H1 (cell line): ENCODE results near the gene TP73. TPM values are rescaled to one million over a fixed set of nuclear protein-coding genes. Genes with fewer than 3 reads are reported as not detected.

ENCODE experiments used
- CTCF ChIA-PET: fragments of 300-600 bp; sonication (Branson Sonifier 250); formaldehyde crosslinking; loops from one replicate; lab custom pipeline; 2021; ENCODE audit not compliant: partially characterized antibody; lab: Charles Lee
- POLR2A ChIA-PET: fragments of 300-600 bp; sonication (Branson Sonifier 250); formaldehyde crosslinking; loops from one replicate; lab custom pipeline; 2021; ENCODE audit warnings: inconsistent platforms; ENCODE audit not compliant: partially characterized antibody; lab: Charles Lee
- DNase-seq, 2 experiments: peaks; one replicate each; pipeline versions ENCODE4 v3.0.0 to v3.0.0-alpha.2; 2010 to 2022; ENCODE audit warnings: low spot score in 2 of 2, low read depth in 1 of 2, mixed read lengths in 1 of 2
- FAIRE-seq: peaks from 2 replicates; lab custom pipeline; 2011; peaks lifted over from hg19 to GRCh38; lab: Jason Lieb, UNC
- H2AFZ ChIP-seq: 2 replicates; pipeline ENCODE4 v1.8.1; 2012; ENCODE audit warnings: low read length, inconsistent platforms
- H2AK5ac ChIP-seq: 2 replicates; pipeline ENCODE4 v1.6.1; 2013; ENCODE audit warnings: low read depth, low read length
- H2BK120ac ChIP-seq: replicated peaks from 2 replicates; pipeline ENCODE3; 2013; ENCODE audit warnings: low read depth, low read length, inconsistent platforms
- H2BK12ac ChIP-seq: 2 replicates; pipeline ENCODE4 v1.6.1; 2013; ENCODE audit warnings: low read depth, low read length
- H2BK15ac ChIP-seq: 2 replicates; pipeline ENCODE4 v1.6.1; 2013; ENCODE audit warnings: low read length
- H2BK20ac ChIP-seq: 2 replicates; pipeline ENCODE4 v1.6.1; 2013; ENCODE audit warnings: low read length
- H2BK5ac ChIP-seq: 2 replicates; pipeline ENCODE4 v1.6.1; 2013; ENCODE audit warnings: low read depth, low read length
- H3K14ac ChIP-seq: 2 replicates; pipeline ENCODE4 v1.6.1; 2013; ENCODE audit warnings: inconsistent platforms; ENCODE audit not compliant: insufficient read length
- H3K18ac ChIP-seq: 2 replicates; pipeline ENCODE4 v1.6.1; 2013; ENCODE audit warnings: low read length; ENCODE audit errors: extremely low read depth
- H3K23ac ChIP-seq: 2 replicates; pipeline ENCODE4 v1.6.1; 2013; ENCODE audit warnings: inconsistent platforms; ENCODE audit not compliant: insufficient read length
- H3K23me2 ChIP-seq: 2 replicates; pipeline ENCODE4 v1.6.1; 2013; ENCODE audit warnings: low read depth, low read length
- H3K27ac ChIP-seq: 2 replicates; pipeline ENCODE4 v1.6.1; 2011; ENCODE audit warnings: low read depth, low read length, inconsistent platforms
- H3K27me3 ChIP-seq, 4 experiments: replicated peaks in 1 of 4; 1 replicate in 1 of 4; 2 replicates in 3 of 4; pipeline versions ENCODE4 v1.6.1 to v1.8.1; 2011 to 2013; ENCODE audit warnings: low read length in 3 of 4, mild to moderate bottlenecking in 3 of 4, inconsistent platforms in 2 of 4, mixed read lengths in 2 of 4, moderate library complexity in 1 of 4; ENCODE audit not compliant: control insufficient read depth in 3 of 4, insufficient read depth in 3 of 4; ENCODE audit errors: extremely low read depth in 1 of 4
- H3K36me3 ChIP-seq, 4 experiments: 2 replicates each; pipeline versions ENCODE4 v1.6.1 to v1.8.1; 2011 to 2013; ENCODE audit warnings: mild to moderate bottlenecking in 4 of 4, low read length in 3 of 4, moderate library complexity in 2 of 4, control low read depth in 1 of 4, inconsistent platforms in 1 of 4; ENCODE audit not compliant: insufficient read depth in 4 of 4, control insufficient read depth in 2 of 4
- H3K4ac ChIP-seq: replicated peaks from 2 replicates; pipeline ENCODE3; 2013; ENCODE audit warnings: low read length, low read depth, mixed read lengths, inconsistent platforms; ENCODE audit not compliant: insufficient read length
- H3K4me1 ChIP-seq, 4 experiments: replicated peaks in 1 of 4; 1 replicate in 1 of 4; 2 replicates in 3 of 4; pipeline versions ENCODE4 v1.6.1 to v1.8.1; 2011 to 2013; ENCODE audit warnings: low read length in 3 of 4, inconsistent platforms in 2 of 4, mixed read lengths in 1 of 4; ENCODE audit not compliant: insufficient read depth in 4 of 4, control insufficient read depth in 3 of 4
- H3K4me2 ChIP-seq, 2 experiments: 2 replicates each; pipeline versions ENCODE4 v1.6.1 to v1.8.1; 2011 to 2013; ENCODE audit warnings: low read depth in 2 of 2, low read length in 2 of 2, control low read depth in 1 of 2, inconsistent platforms in 1 of 2, mild to moderate bottlenecking in 1 of 2; ENCODE audit not compliant: insufficient read depth in 1 of 2
- H3K4me3 ChIP-seq, 4 experiments: fragments of 200-600, 300-600 bp in 1 of 4; sonication (generic), shearing (Covaris generic), sonication (Bioruptor Twin) in 1 of 4; 2 replicates each; pipeline versions ENCODE4 v1.5.1 to v1.8.1; 2011 to 2016; ENCODE audit warnings: low read length in 4 of 4, low read depth in 3 of 4, control low read depth in 2 of 4, inconsistent platforms in 2 of 4, mild to moderate bottlenecking in 2 of 4, mixed read lengths in 1 of 4, moderate library complexity in 1 of 4; ENCODE audit not compliant: insufficient read depth in 2 of 4; ENCODE audit errors: extremely low read depth in 1 of 4
- H3K56ac ChIP-seq: replicated peaks from 2 replicates; pipeline ENCODE3; 2013; ENCODE audit warnings: low read depth, mild to moderate bottlenecking, mixed read lengths, low read length, inconsistent platforms; ENCODE audit not compliant: insufficient read length
- H3K79me1 ChIP-seq: 2 replicates; pipeline ENCODE4 v1.6.1; 2013; ENCODE audit warnings: low read depth, low read length, control low read depth
- H3K79me2 ChIP-seq, 2 experiments: 2 replicates each; pipeline versions ENCODE4 v1.6.1 to v1.8.1; 2012 to 2013; ENCODE audit warnings: low read length in 2 of 2, mild to moderate bottlenecking in 2 of 2, inconsistent platforms in 1 of 2; ENCODE audit not compliant: insufficient read depth in 2 of 2, control insufficient read depth in 1 of 2
- H3K9ac ChIP-seq, 4 experiments: replicated peaks in 1 of 4; 1 replicate in 1 of 4; 2 replicates in 3 of 4; pipeline versions ENCODE4 v1.6.1 to v1.8.1; 2011 to 2013; ENCODE audit warnings: low read depth in 3 of 4, low read length in 3 of 4, control low read depth in 2 of 4, mild to moderate bottlenecking in 2 of 4, moderate library complexity in 2 of 4, inconsistent platforms in 1 of 4; ENCODE audit errors: extremely low read depth in 1 of 4
- H3K9me3 ChIP-seq, 2 experiments: 2 replicates each; pipeline versions ENCODE4 v1.6.1 to v1.8.1; 2012 to 2013; ENCODE audit warnings: mild to moderate bottlenecking in 2 of 2, moderate library complexity in 2 of 2, control low read depth in 1 of 2, inconsistent platforms in 1 of 2, low read depth in 1 of 2, low read length in 1 of 2, mixed read lengths in 1 of 2; ENCODE audit not compliant: insufficient read depth in 2 of 2
- H4K20me1 ChIP-seq, 2 experiments: replicated peaks in 1 of 2; 2 replicates each; pipeline versions ENCODE3 to v1.8.1; 2011 to 2013; ENCODE audit warnings: inconsistent platforms in 2 of 2, low read length in 2 of 2, mild to moderate bottlenecking in 1 of 2; ENCODE audit not compliant: insufficient read depth in 2 of 2, control insufficient read depth in 1 of 2
- H4K5ac ChIP-seq: 2 replicates; pipeline ENCODE4 v1.6.1; 2013; ENCODE audit warnings: low read length, low read depth, mixed read lengths, inconsistent platforms; ENCODE audit not compliant: insufficient read length
- H4K8ac ChIP-seq: 2 replicates; pipeline ENCODE4 v1.8.0; 2013; ENCODE audit warnings: mild to moderate bottlenecking, moderate library complexity, low read length, inconsistent platforms; ENCODE audit not compliant: insufficient read depth; ENCODE audit errors: extremely low read depth
- H4K91ac ChIP-seq: replicated peaks from 2 replicates; pipeline ENCODE3; 2013; ENCODE audit warnings: low read length, mixed read lengths, inconsistent platforms; ENCODE audit not compliant: insufficient read length
- BACH1 ChIP-seq: IDR thresholded peaks from 2 replicates; pipeline ENCODE4 v1.6.1; 2012; ENCODE audit warnings: low read length, improper control_type of control experiment
- FOSL1 ChIP-seq: IDR thresholded peaks from 2 replicates; pipeline ENCODE4 v1.6.1; 2011; ENCODE audit warnings: mild to moderate bottlenecking, low read depth, low read length, moderate library complexity; ENCODE audit not compliant: insufficient read depth
- KDM5A ChIP-seq: fragments of 200-600 bp; IDR thresholded peaks from 2 replicates; pipeline ENCODE4 v1.7.1; 2012; ENCODE audit warnings: mild to moderate bottlenecking, low read length, inconsistent platforms, mixed read lengths
- RAD21 ChIP-seq, 2 experiments: IDR thresholded peaks in 1 of 2; conservative IDR thresholded peaks in 1 of 2; 2 replicates each; pipeline ENCODE4 v1.6.1; 2011; ENCODE audit warnings: low read depth in 2 of 2, low read length in 2 of 2, improper control_type of control experiment in 1 of 2, inconsistent platforms in 1 of 2, mild to moderate bottlenecking in 1 of 2, moderate library complexity in 1 of 2
- SRF ChIP-seq: IDR thresholded peaks from 2 replicates; pipeline ENCODE4 v1.6.1; 2011; ENCODE audit warnings: mild to moderate bottlenecking, low read depth, low read length, moderate library complexity
- TAF7 ChIP-seq: optimal IDR thresholded peaks from 2 replicates; pipeline ENCODE3; 2011; ENCODE audit warnings: low read depth, mild to moderate bottlenecking, inconsistent platforms, low read length, moderate library complexity, borderline replicate concordance
- TCF12 ChIP-seq: IDR thresholded peaks from 2 replicates; pipeline ENCODE4 v1.6.1; 2011; ENCODE audit warnings: low read depth, mild to moderate bottlenecking, low read length
- TEAD4 ChIP-seq: IDR thresholded peaks from 2 replicates; pipeline ENCODE4 v1.6.1; 2012; ENCODE audit warnings: low read depth, low read length, inconsistent platforms, mixed read lengths
- WGBS, 2 experiments: shearing (Covaris generic) in 1 of 2; methylation state at CpG; one replicate each; pipeline versions ENCODE4 v1.1.6 to v1.1.7; 2013 to 2015; ENCODE audit warnings: low lambda C conversion rate in 2 of 2, mixed read lengths in 2 of 2, inconsistent platforms in 1 of 2, low coverage in 1 of 2, missing lambda C conversion rate in 1 of 2; ENCODE audit not compliant: insufficient replicate concordance in 2 of 2, insufficient coverage in 1 of 2, insufficient read length in 1 of 2; ENCODE audit errors: extremely low coverage in 1 of 2, missing lambda C conversion rate in 1 of 2; 5-methylcytosine and 5-hydroxymethylcytosine counted together
- polyA plus RNA-seq, 7 experiments: library from polyadenylated mRNA; depleted of rRNA in 3 of 7; stranded (reverse) in 5 of 7; unstranded in 2 of 7; fragments of >200 nt in 5 of 7; fragments of 200-250 nt in 2 of 7; gene quantifications; 1 replicate in 5 of 7; 2 replicates in 1 of 7; 4 replicates in 1 of 7; pipeline versions ENCODE4 v1.2.1 to v1.2.3, GENCODE V29; 2011 to 2013; ENCODE audit warnings: missing spikeins in 2 of 7, mixed read lengths in 2 of 7
- total RNA-seq: library from RNA; stranded (reverse); fragmentation: NEBNext Ultra II Directional; extraction: Animal tissue kit (Norgen Biotek cat#: 25700); gene quantifications from 2 replicates; pipeline ENCODE4 v1.2.1, GENCODE V29; 2021
- TF ChIP-seq, protein P1 (sequence below): IDR thresholded peaks from 2 replicates; pipeline ENCODE4 v1.6.1; 2012; ENCODE audit warnings: inconsistent platforms
- TF ChIP-seq, protein P2 (sequence below): IDR thresholded peaks from 2 replicates; pipeline ENCODE4 v1.6.1; 2012; ENCODE audit warnings: inconsistent platforms

The TP73 gene
- total and polyA plus RNA-seq, 2 of the 8 experiments (the other 6 are each of a cell fraction or from before 2014, with no cell fraction given), result 2.6 to 3.1 TPM

DNA sequence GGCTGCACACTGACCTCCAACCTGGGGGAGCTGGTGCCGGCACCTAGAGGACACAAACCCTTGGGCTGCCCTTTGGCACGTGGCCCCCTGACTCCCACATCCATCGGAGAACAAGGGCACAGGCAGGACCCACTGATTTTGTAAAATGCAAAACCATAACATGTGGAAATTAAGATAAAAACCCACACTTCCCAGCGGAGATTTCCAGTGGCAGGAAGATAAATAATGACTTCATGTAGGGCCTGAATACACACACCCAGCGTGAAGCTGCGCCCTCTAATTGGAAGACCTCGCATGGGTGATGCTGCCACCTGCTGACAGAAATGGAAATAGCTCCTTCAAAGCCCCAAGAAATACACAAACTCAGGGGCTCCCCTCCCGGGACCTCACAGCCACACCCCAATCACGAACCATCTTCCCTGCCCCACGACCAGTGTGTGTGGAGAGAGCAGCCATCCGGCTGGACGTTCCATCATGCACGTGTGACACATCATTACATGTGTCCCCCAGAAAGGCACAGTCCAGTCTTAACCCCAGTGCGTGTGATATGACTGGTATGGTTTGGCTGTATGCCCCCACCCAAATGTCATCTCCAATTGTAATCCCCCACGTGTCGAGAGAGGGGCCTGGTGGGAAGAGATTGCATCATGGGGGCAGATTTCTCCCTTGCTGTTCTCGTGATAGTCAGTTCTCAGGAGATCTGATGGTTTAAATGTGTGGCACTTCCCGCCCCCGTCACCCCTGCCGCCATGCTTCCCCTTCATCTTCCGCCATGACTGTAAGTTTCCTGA, 33.2 kb upstream of the TP73 start:
- Histone ChIP-seq H3K36me3 (no peaks in the 10 kb centered on the region), H3K4ac (no peak overlapping the region), H2AFZ (no peak overlapping the region; the same call in 1 of the 2 replicates), H3K14ac (no peak overlapping the region), H4K20me1 (peaks cover 1 to 2% of the 10 kb centered on the region in 2 experiments), H4K8ac (no peak overlapping the region), H3K9me3 (no peaks in the 10 kb centered on the region), H3K79me2 (no peaks in the 10 kb centered on the region), H3K79me1 (no peaks in the 10 kb centered on the region), H4K5ac (no peak overlapping the region), H3K4me1 (peaks cover 0 to 11% (median 4%) of the 10 kb centered on the region in 4 experiments; a peak in 5 of 7 replicates), H2AK5ac (no peak overlapping the region), H3K27me3 (no peaks in the 10 kb centered on the region; a peak in 1 of 7 replicates), H3K23me2 (peaks cover 5% of the 10 kb centered on the region; the same call in 1 of the 2 replicates), H3K4me2 (no peak overlapping the region), H3K27ac (no peak overlapping the region), H2BK5ac (no peak overlapping the region), H2BK12ac (no peak overlapping the region), H3K9ac (no peak overlapping the region), H3K56ac (no peak overlapping the region), H2BK15ac (no peak overlapping the region), H3K18ac (no peak overlapping the region), H2BK20ac (no peak overlapping the region), H2BK120ac (no peak overlapping the region), H3K23ac (no peak overlapping the region), H3K4me3 (no peak overlapping the region), H4K91ac (no peak overlapping the region)
- WGBS, 2 experiments, result 25% methylated on average over 17 of the region's 21 CpGs; no CpG with 5 or more reads in 1 of the 2 experiments
- FAIRE-seq (peak; percentile 48), DNase-seq (peak in 1 of 2 experiments; percentile 89)
- CTCF ChIA-PET, result interaction anchor here (0.7 to 6.7 kb wide), 60 partner anchors 9 to 1167 kb away, joined by 3 to 148 read pairs (median 6); partner anchors contain the start of gene WRAP73
- POLR2A ChIA-PET, result interaction anchor here (0.8 to 0.9 kb wide), 2 partner anchors 123 to 166 kb away, joined by 3 to 4 read pairs; no protein-coding TSS in a partner anchor
- TF ChIP-seq, protein P1, sequence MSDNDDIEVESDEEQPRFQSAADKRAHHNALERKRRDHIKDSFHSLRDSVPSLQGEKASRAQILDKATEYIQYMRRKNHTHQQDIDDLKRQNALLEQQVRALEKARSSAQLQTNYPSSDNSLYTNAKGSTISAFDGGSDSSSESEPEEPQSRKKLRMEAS, result peak; percentile 39; the same call in 1 of the 2 replicates
- no peak for TF ChIP-seq FOSL1
- TF ChIP-seq TCF12, result no peak
- 0 out of 2 replicates have a peak, but pooled peaks have one; percentile 29 for TF ChIP-seq TEAD4
- no peak for TF ChIP-seq BACH1
- TF ChIP-seq RAD21 (IDR thresholded peaks at IDR 0.05 in 1 of 2, conservative IDR thresholded peaks at IDR 0.05 in 1 of 2; ENCODE audit: low read depth in 2 of 2, low read length in 2 of 2), result peak; percentile 63 to 75
- TF ChIP-seq, protein P2, sequence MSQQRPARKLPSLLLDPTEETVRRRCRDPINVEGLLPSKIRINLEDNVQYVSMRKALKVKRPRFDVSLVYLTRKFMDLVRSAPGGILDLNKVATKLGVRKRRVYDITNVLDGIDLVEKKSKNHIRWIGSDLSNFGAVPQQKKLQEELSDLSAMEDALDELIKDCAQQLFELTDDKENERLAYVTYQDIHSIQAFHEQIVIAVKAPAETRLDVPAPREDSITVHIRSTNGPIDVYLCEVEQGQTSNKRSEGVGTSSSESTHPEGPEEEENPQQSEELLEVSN, result 0 out of 2 replicates have a peak, but pooled peaks have one; percentile 18
- no peak for TF ChIP-seq TAF7
- TF ChIP-seq SRF, result no peak
- no peak for TF ChIP-seq KDM5A
